RWPE1 (cell line): ENCODE measurements around the gene ERN1.

ENCODE experiments used
- CTCF ChIA-PET: fragments of 350-600 bp; sonication (Branson Sonifier 250); formaldehyde crosslinking; extraction: SDS; loops from one replicate; lab custom pipeline; 2021; lab: Yijun Ruan, JAX
- POLR2A ChIA-PET: fragments of 400-600 bp; formaldehyde crosslinking; extraction: SDS; loops from one replicate; lab custom pipeline; 2020; ENCODE audit warnings: antibody characterized with exemption; ENCODE audit not compliant: low non-redundant PET; lab: Yijun Ruan, JAX
- DNase-seq: peaks from one replicate; pipeline ENCODE4 v3.0.0; 2012; ENCODE audit warnings: low spot score
- H3K27ac ChIP-seq: fragments of 450-650 bp; 2 replicates; pipeline ENCODE4 v1.5.1; 2017
- TF ChIP-seq, protein P1 (sequence below): fragments of 450-650 bp; conservative IDR thresholded peaks from 2 replicates; pipeline ENCODE4 v1.5.1; 2017; ENCODE audit warnings: low read depth, mild to moderate bottlenecking

Gene ERN1

DNA sequence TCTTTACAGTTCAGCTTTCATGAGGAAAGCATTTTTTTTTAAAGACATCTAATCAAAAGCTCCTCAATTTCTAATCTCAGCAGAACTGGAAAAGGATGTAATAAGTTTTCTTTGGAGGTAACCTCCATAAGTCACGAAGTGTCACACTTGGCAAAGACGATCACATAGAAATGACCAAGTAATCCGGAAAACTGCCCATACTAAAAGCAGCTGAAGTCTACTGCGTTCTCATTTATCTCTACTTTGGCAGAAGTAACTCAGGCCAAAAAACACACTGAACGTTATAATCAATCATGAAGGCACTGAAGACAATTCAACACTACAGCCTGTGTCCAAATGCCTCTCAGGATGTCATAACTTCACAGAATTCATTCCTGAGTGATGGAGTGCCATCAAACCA lies 39.8 kb downstream of the ERN1 start:
- no peak overlapping the region for H3K27ac ChIP-seq
- POLR2A ChIA-PET: no interaction called here
- CTCF ChIA-PET: interaction anchor here (0.7 kb wide), 1 partner anchor 15 kb away, joined by 3 read pairs; no protein-coding TSS in a partner anchor
- TF ChIP-seq, protein P1, sequence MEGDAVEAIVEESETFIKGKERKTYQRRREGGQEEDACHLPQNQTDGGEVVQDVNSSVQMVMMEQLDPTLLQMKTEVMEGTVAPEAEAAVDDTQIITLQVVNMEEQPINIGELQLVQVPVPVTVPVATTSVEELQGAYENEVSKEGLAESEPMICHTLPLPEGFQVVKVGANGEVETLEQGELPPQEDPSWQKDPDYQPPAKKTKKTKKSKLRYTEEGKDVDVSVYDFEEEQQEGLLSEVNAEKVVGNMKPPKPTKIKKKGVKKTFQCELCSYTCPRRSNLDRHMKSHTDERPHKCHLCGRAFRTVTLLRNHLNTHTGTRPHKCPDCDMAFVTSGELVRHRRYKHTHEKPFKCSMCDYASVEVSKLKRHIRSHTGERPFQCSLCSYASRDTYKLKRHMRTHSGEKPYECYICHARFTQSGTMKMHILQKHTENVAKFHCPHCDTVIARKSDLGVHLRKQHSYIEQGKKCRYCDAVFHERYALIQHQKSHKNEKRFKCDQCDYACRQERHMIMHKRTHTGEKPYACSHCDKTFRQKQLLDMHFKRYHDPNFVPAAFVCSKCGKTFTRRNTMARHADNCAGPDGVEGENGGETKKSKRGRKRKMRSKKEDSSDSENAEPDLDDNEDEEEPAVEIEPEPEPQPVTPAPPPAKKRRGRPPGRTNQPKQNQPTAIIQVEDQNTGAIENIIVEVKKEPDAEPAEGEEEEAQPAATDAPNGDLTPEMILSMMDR: no peak
- DNase-seq: no peak

DNA sequence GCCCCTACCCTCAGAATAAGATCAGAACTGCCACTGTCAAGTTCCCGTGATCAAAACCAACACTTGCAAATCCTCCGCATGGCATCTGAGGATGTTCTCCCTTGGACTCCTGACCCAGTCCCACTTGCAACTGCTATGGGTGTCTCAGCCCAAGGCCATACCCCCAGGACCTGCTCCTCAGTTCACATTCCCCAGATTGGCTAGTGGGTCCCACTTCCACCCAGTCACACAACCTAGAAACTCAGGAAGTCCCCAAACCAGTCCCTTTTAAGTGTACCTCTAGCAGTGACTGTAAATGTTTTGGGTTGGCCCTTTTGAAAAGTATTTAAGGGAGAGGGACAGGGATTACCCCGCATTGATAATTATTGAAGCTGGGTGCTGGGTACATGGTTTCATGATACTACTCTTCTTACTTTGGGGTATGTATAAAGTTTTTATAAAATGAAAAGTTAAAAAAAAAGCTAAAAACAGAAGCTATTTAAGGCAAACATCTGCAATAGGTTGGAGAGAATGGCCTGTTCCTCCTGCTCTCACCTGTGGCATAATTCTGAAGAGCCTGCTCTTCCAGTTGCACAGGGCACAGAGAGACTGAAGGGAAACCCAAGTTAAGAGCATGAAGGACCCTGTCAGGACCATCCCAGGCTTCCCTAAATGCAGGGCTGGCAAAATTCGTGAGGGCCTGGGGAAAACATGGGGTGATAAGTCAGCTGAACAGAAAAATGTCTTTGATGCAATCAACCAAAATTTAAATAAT lies 42.5 kb downstream of the ERN1 start:
- POLR2A ChIA-PET: no interaction called here
- TF ChIP-seq, protein P1: no peak
- no peak overlapping the region for H3K27ac ChIP-seq
- CTCF ChIA-PET: no interaction called here
- DNase-seq: no peak

DNA sequence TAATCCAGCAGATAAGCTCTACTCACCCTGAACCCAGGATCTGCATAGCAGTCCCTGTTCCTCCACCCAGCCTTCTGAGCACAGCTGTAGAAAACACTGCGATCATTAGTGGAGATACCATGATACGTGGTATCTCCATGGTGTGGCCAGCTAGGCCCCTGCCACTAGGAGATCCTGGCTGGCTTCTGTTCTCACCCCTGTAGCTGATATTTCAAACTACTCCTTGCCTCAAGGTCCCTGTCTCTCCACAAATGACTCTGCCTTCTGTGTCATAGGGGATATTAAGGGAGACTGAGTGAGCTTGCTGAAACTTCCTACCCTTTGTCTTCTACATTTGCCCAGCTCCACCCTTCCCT lies 44.3 kb downstream of the ERN1 start:
- TF ChIP-seq, protein P1: no peak
- no peak for DNase-seq
- CTCF ChIA-PET: interaction anchor here (0.6 to 1.0 kb wide), 3 partner anchors 10 to 217 kb away, joined by 3 to 4 read pairs (median 3); no protein-coding TSS in a partner anchor
- H3K27ac ChIP-seq: no peak overlapping the region
- POLR2A ChIA-PET: no interaction called here

DNA sequence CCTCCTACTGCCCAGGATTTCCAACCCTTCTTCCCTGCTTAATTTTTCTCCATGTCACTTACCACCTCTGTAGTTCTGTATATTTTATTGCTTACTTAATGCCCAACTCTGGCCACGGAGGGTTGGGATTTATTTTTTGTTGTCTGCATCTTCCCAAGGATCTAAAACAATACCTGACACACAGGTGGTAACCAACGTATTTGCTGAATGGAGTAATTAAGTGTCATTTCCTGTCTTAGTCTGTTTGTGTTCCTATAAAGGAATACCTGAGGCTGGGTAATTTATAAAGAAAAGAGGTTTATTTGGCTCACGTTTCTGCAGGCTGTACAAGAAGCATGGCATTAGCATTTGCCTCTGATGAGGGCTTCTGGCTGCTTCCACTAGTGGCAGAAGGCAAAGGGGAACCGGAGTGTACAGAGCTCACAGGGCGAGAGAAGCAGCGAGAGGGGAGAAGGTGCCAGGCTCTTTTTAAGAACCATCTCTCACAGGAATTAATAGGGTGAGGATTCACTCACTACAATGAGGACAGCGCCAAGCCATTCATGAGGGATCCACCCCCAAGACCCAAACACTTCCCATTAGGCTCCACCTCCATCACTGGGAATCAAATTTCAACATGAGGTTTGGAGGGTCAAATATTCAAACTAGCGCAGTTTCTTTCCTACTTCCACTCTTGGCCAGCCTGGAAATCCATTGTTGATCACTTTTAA lies 44.8 kb downstream of the ERN1 start:
- ChIA-PET POLR2A (no interaction called here), CTCF (interaction anchor here (0.6 to 1.0 kb wide), 2 partner anchors 9 to 218 kb away, joined by 3 read pairs; no protein-coding TSS in a partner anchor)
- TF ChIP-seq, protein P1: no peak
- DNase-seq: no peak
- H3K27ac ChIP-seq: no peak overlapping the region

DNA sequence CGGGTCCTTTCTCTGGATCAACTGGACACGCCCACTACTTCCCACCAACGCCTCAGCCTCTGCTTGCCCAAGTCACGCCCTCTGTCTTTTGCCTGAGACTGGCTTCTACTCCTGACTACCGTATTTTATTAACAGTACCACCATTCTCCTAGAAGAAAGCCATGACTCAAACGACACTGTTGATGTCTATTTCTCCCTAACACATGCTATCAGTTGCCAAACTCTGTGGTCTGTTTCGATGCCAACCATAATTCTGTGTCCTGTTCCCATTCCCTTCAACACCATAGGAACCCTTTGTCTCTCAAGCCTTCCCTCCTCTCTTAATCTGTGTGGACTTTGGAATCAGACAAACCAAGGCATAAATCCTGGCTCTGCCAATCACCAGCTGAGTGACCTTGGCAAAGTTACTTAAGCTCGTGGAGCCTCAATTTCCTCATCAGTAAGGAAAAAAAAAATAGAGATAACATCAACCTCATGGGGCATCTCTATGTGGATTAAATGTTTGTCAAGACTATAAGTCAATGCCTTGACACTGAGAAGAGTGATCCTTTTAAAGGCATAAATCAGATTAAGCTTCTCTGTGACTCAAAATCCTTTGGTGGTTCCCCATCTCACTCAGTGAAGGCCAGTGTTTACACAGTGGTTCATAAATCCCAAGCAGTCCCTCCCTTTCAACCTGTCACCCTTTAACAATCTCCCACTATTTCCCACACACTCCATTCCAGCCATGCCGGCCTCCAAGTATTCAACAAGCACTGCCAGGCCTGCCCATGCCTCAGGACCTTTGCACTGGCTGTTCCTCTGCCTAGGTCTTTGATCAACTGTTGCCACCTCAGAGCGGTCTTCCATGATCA lies 45.6 kb downstream of the ERN1 start:
- no peak overlapping the region for H3K27ac ChIP-seq
- TF ChIP-seq, protein P1: no peak
- CTCF ChIA-PET: interaction anchor here (0.6 to 1.0 kb wide), 3 partner anchors 8 to 30 kb away, joined by 3 read pairs; no protein-coding TSS in a partner anchor
- POLR2A ChIA-PET: no interaction called here
- no peak for DNase-seq

DNA sequence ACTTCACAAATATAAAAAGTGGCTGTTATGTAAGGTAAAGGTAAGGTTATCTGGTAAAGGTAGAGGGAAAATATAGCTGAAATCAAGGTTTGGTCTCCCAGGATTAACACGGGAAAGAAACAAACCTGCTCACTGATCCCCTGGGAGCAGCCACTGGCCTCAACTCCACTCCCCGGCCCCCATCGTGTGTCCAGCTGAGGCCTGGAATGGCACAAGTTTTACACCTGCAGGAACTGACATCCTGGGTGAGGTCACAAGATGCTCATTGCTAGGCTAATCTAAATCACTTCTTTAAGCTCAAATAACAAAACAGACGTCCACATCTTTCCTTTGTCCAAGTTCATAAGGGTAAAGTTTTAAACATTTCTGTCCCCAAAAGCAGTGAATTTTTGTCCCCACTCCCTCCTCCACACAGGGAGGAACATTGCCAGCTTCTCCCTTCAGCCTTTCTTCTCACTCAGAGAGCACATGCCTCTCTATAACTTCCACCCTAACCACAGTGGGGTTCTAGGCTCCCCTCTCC lies 46.3 kb downstream of the ERN1 start:
- POLR2A ChIA-PET: no interaction called here
- no peak for DNase-seq
- CTCF ChIA-PET: interaction anchor here (0.6 to 0.7 kb wide), 2 partner anchors 12 to 29 kb away, joined by 3 read pairs; no protein-coding TSS in a partner anchor
- 0 out of 2 replicates have a peak overlapping the region, but pooled peaks have one; percentile 7 for H3K27ac ChIP-seq
- TF ChIP-seq, protein P1: no peak
